Measurements from ENCODE around the gene HS3ST4.

DNA sequence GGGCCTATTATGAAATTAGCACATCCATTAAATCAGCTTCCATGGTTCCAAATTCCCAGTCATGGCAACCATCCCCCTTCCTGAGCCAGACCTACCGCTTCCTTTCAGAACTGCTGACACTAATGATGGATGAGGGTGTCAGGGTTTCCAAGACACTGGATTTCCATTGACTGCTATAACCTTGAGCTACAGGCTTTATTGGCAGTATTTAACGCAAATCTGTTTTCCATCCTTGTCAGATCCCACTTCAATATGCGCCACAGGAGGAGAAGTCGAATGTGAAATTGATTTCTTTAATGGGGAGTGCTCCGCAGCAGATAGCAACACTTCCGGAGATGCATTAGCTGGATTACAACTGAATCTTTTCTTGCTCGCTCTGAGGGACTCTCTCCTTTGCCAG lies 197.1 kb downstream of the HS3ST4 start:
- TF ChIP-seq, protein P1, sequence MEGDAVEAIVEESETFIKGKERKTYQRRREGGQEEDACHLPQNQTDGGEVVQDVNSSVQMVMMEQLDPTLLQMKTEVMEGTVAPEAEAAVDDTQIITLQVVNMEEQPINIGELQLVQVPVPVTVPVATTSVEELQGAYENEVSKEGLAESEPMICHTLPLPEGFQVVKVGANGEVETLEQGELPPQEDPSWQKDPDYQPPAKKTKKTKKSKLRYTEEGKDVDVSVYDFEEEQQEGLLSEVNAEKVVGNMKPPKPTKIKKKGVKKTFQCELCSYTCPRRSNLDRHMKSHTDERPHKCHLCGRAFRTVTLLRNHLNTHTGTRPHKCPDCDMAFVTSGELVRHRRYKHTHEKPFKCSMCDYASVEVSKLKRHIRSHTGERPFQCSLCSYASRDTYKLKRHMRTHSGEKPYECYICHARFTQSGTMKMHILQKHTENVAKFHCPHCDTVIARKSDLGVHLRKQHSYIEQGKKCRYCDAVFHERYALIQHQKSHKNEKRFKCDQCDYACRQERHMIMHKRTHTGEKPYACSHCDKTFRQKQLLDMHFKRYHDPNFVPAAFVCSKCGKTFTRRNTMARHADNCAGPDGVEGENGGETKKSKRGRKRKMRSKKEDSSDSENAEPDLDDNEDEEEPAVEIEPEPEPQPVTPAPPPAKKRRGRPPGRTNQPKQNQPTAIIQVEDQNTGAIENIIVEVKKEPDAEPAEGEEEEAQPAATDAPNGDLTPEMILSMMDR (IDR thresholded peaks at IDR 0.05), result no peak
- no peak for TF ChIP-seq SIN3A (IDR thresholded peaks at IDR 0.05; ENCODE audit: borderline replicate concordance, insufficient read depth, low read depth, low read length)
- TF ChIP-seq TCF7L2 (IDR thresholded peaks at IDR 0.05; ENCODE audit: low read depth, low read length), result no peak

All from Panc1 (cell line).